Common myeloid progenitor, CD34-positive (primary cell): ENCODE measurements around the gene ZNF565.

Experiments
- CTCF ChIA-PET: fragments of 350-600 bp; sonication (Branson Sonifier 250); formaldehyde crosslinking; loops from one replicate; lab custom pipeline; 2021; ENCODE audit warnings: antibody characterized with exemption; lab: Charles Lee
- POLR2A ChIA-PET: fragments of 350-600 bp; sonication (Branson Sonifier 250); formaldehyde crosslinking; loops from one replicate; lab custom pipeline; 2021; ENCODE audit warnings: antibody characterized with exemption; lab: Charles Lee
- DNase-seq, 3 donors: peaks; one replicate each; pipeline versions ENCODE4 v3.0.0 to v3.0.0-alpha.2; 2013
- H3K27ac ChIP-seq, 2 experiments: 1 replicate in 1 of 2; 2 replicates in 1 of 2; pipeline ENCODE4 v1.7.0; 2013; ENCODE audit warnings: inconsistent platforms in 2 of 2, low read length in 2 of 2, mild to moderate bottlenecking in 2 of 2, low read depth in 1 of 2, moderate library complexity in 1 of 2; ENCODE audit not compliant: severe bottlenecking in 2 of 2, insufficient read depth in 1 of 2, poor library complexity in 1 of 2
- H3K27me3 ChIP-seq, 5 experiments: replicated peaks in 2 of 5; 1 replicate in 3 of 5; 2 replicates in 2 of 5; pipeline versions ENCODE4 v1.6.1 to v1.7.0; 2013; ENCODE audit warnings: low read length in 4 of 5, mild to moderate bottlenecking in 2 of 5, moderate library complexity in 2 of 5, inconsistent platforms in 1 of 5; ENCODE audit not compliant: insufficient read depth in 5 of 5, control insufficient read depth in 4 of 5
- H3K36me3 ChIP-seq, 4 experiments: 1 replicate in 2 of 4; 2 replicates in 2 of 4; pipeline versions ENCODE4 v1.6.1 to v1.7.0; 2013; ENCODE audit warnings: low read length in 3 of 4, control low read depth in 1 of 4, mild to moderate bottlenecking in 1 of 4; ENCODE audit not compliant: control insufficient read depth in 4 of 4, insufficient read depth in 4 of 4
- H3K4me1 ChIP-seq, 4 experiments: 1 replicate in 3 of 4; 2 replicates in 1 of 4; pipeline versions ENCODE4 v1.6.1 to v1.7.1; 2013; ENCODE audit warnings: low read length in 3 of 4, mild to moderate bottlenecking in 3 of 4, control low read depth in 1 of 4, inconsistent platforms in 1 of 4, moderate library complexity in 1 of 4; ENCODE audit not compliant: control insufficient read depth in 4 of 4, insufficient read depth in 4 of 4; ENCODE audit errors: control extremely low read depth in 1 of 4
- H3K4me3 ChIP-seq, 7 experiments: 1 replicate in 4 of 7; 2 replicates in 3 of 7; pipeline versions ENCODE4 v1.5.1 to v1.7.0; 2013; ENCODE audit warnings: mild to moderate bottlenecking in 7 of 7, low read length in 6 of 7, moderate library complexity in 6 of 7, inconsistent platforms in 2 of 7, low read depth in 2 of 7, control low read depth in 1 of 7; ENCODE audit not compliant: insufficient read depth in 4 of 7, control insufficient read depth in 1 of 7; ENCODE audit errors: extremely low read depth in 1 of 7
- H3K9me3 ChIP-seq, 5 experiments: 1 replicate in 4 of 5; 2 replicates in 1 of 5; pipeline versions ENCODE4 v1.6.1 to v1.7.1; 2013; ENCODE audit warnings: low read length in 4 of 5, mild to moderate bottlenecking in 2 of 5, inconsistent platforms in 1 of 5, low read depth in 1 of 5, moderate library complexity in 1 of 5; ENCODE audit not compliant: control insufficient read depth in 4 of 5, insufficient read depth in 2 of 5; ENCODE audit errors: control extremely low read depth in 1 of 5
- WGBS: methylation state at CpG from one replicate; pipeline ENCODE4 v1.1.5; 2013; ENCODE audit not compliant: insufficient coverage; 5-methylcytosine and 5-hydroxymethylcytosine counted together

The ZNF565 gene

DNA sequence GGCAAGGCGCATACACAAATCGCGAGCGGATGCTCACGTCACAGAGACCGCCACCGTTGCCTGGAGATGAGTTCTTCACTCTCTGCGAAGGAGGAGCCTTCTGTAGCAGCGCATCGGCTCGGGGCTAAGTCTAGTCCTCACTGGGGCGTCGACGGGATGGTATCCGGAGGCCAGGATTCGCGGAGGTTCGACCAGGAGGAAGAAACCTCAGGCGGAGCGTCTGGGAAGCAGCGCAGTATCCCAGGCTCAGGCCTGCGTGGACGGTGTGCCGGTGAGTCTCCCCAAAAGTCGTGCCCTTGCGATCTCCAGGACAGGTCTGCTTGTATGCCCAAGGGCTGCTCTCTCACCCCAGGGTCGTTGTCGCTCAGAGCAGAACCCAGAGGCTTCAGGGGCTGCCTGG, 40.9 kb upstream of the ZNF565 start:
- no peaks in the 10 kb centered on the region for H3K36me3 ChIP-seq
- DNase-seq: no peak
- WGBS: 97% methylated on average over 28 of the region's 28 CpGs
- peaks cover 0 to 47% (median 15%) of the 10 kb centered on the region in 5 experiments for H3K9me3 ChIP-seq
- ChIA-PET POLR2A (no interaction called here), CTCF (no interaction called here)
- peaks cover 0 to 4% (median 0%) of the 10 kb centered on the region in 5 experiments for H3K27me3 ChIP-seq
- H3K27ac ChIP-seq: no peak overlapping the region
- no peak overlapping the region for H3K4me3 ChIP-seq
- no peaks in the 10 kb centered on the region for H3K4me1 ChIP-seq

DNA sequence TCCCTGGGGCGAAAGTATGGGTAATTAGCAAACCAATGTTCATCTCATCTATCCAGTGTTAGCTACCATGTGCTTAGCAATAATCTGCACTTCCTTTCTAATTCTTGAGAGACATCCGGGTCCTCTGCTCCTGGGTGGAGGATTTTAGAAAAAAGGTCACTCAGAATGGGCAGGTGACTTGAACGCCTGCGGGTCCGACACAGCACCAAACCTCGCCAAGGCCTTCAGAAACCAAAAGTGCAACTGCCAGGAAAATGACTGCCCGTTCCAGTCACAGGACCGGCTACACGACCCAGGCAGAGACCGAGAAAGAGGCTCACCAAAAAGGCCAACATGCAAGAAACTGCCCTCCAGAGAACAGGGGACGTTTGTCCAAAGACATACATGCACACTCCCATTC, 40.4 kb upstream of the ZNF565 start:
- DNase-seq: no peak
- Histone ChIP-seq H3K36me3 (no peaks in the 10 kb centered on the region), H3K4me1 (no peaks in the 10 kb centered on the region), H3K27ac (no peak overlapping the region), H3K4me3 (no peak overlapping the region), H3K9me3 (peaks cover 0 to 47% (median 15%) of the 10 kb centered on the region in 5 experiments), H3K27me3 (peaks cover 0 to 4% (median 0%) of the 10 kb centered on the region in 5 experiments)
- WGBS: over 99% methylated on average over 9 of the region's 11 CpGs
- CTCF ChIA-PET: no interaction called here
- POLR2A ChIA-PET: no interaction called here

DNA sequence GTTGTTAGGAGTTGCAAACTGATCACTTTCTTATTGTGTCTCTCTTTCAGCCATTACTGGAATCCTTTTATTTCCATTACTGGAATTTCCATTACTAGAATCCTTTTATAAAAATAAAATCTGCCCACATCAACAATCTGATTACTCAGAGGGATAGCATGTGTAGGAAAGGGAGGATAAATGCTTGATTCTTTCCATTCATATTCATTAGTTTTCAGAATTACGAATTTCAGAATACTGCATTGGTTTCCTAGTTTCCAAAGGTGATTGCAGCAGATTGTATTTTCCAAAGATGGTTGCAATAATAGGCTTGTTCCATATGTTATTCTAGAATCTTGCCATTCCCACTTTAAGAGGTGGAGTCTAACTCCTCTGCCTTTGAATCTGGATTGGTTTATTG, 37.6 kb upstream of the ZNF565 start:
- CTCF ChIA-PET: no interaction called here
- Histone ChIP-seq H3K9me3 (peaks cover 3 to 51% (median 12%) of the 10 kb centered on the region in 5 experiments), H3K4me3 (no peak overlapping the region), H3K27ac (no peak overlapping the region), H3K36me3 (no peaks in the 10 kb centered on the region), H3K27me3 (no peaks in the 10 kb centered on the region), H3K4me1 (no peaks in the 10 kb centered on the region)
- DNase-seq: no peak
- no CpG with 5 or more reads among the region's 1 CpG for WGBS
- POLR2A ChIA-PET: no interaction called here

DNA sequence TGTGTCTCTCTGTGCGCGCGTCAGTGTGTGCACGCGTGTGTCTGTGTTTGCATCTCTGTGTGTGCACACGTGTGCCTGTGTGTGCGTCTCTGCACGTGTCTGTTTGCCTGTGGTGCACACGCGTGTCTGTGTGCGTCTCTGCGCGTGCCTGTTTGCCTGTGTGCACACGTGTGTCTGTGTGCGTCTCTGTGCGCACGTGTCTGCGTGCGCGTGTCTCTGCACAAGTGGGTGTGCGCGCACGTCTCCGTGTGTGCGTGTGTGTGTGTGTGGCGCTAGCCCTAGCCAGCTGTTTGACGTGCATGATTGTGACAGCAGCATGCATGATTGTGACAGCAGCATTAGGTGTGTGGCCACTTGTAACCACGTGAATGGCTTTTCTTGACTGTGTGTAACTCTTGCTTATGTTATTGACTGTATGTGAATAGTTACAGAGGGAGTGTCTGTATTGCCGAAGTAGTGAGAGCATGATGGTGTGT, 31.6 kb upstream of the ZNF565 start:
- ChIA-PET CTCF (no interaction called here), POLR2A (no interaction called here)
- Histone ChIP-seq H3K27ac (no peak overlapping the region), H3K27me3 (peaks cover 0 to 28% (median 6%) of the 10 kb centered on the region in 5 experiments), H3K4me3 (peak overlapping the region in 2 of 7 experiments; percentile 46 to 51), H3K36me3 (peaks cover 0 to 5% (median 0%) of the 10 kb centered on the region in 4 experiments), H3K4me1 (no peaks in the 10 kb centered on the region), H3K9me3 (peaks cover 4 to 53% (median 23%) of the 10 kb centered on the region in 5 experiments)
- WGBS: 53% methylated on average over 27 of the region's 29 CpGs
- DNase-seq: no peak

DNA sequence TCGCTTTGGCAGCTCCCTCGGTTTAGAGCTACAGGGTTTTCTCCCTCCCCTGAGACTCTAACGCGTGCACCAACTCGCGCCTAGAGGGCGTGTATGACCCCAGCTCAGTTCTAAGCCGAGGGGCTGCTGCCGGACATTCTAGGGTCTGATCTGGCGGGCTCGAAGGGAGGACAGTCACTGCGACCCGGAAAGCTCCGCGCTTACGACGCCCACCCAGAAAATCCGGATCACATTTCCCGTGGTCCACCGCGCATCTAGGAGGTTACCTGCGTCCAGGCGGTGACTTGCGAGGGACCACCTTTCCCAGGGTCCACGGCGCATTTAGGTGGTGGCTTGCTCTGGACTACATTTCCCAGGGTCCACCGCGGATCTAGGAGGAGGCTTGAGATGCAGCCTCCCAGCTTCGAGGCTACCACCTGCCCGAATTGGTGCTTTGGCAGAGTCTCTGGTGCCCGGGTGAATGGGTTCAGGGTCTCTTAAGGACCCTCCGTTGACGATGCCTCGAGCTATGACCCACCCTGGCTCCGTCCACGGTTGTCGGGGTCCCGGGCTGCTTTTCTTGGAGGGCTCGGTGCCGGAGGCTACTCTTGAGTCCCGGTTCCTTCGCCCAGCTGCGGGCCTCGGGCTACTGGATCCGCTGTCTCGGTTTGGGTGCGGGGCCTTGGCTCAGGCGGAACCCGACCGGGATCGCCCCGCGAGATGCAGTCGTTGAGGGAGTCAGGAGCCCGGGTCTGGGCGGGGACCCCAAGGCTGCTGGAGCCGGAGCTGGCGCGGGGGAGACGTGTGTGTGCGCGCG, 30.9 kb upstream of the ZNF565 start:
- Histone ChIP-seq H3K4me1 (no peaks in the 10 kb centered on the region), H3K9me3 (peaks cover 4 to 55% (median 23%) of the 10 kb centered on the region in 5 experiments), H3K36me3 (peaks cover 0 to 6% (median 0%) of the 10 kb centered on the region in 4 experiments), H3K27ac (no peak overlapping the region), H3K4me3 (peak overlapping the region in 3 of 7 experiments; percentile 43 to 51 (median 46)), H3K27me3 (peaks cover 0 to 28% (median 6%) of the 10 kb centered on the region in 5 experiments)
- WGBS: 9% methylated on average over 63 of the region's 63 CpGs
- POLR2A ChIA-PET: no interaction called here
- peak in 2 of 3 donors; percentile 12 to 32 for DNase-seq
- CTCF ChIA-PET: no interaction called here

DNA sequence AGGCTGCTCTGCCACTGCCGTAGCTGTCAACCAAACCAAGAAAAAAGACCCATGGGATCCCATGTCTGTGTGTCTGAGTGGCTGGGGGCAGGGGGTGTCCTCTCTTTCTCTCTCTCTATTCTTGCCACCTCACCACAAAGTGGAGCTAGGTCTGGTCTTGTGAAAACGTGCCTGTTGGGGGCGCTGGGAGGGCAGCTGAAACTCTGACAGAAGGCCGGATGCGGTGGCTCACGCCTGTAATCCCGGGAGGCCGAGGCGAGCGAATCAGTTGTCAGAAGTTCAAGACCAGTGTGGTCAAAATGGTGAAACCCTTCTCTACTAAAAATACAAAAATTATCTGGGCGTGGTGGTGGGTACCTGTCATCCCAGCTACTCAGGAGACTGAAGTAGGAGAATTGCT, 29.6 kb upstream of the ZNF565 start:
- POLR2A ChIA-PET: no interaction called here
- H3K27ac ChIP-seq: no peak overlapping the region
- DNase-seq: no peak
- H3K36me3 ChIP-seq: peaks cover under 1 to 17% (median 8%) of the 10 kb centered on the region in 4 experiments
- H3K9me3 ChIP-seq: peaks cover 4 to 66% (median 28%) of the 10 kb centered on the region in 5 experiments
- peaks cover 0 to 28% (median 6%) of the 10 kb centered on the region in 5 experiments for H3K27me3 ChIP-seq
- WGBS: 96% methylated on average over 8 of the region's 11 CpGs
- no peak overlapping the region for H3K4me3 ChIP-seq
- H3K4me1 ChIP-seq: no peaks in the 10 kb centered on the region
- CTCF ChIA-PET: no interaction called here

DNA sequence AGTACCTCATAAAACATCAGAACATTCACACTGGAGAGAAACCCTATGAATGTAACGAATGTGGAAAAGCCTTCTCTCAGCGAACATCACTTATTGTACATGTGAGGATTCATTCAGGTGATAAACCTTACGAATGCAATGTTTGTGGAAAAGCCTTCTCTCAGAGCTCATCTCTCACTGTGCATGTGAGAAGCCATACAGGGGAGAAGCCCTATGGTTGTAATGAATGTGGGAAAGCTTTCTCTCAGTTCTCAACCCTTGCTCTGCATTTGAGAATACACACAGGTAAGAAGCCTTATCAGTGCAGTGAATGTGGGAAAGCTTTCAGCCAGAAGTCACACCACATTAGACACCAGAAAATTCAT, 22.5 kb upstream of the ZNF565 start:
- ChIA-PET POLR2A (no interaction called here), CTCF (no interaction called here)
- no peak for DNase-seq
- Histone ChIP-seq H3K27me3 (no peaks in the 10 kb centered on the region), H3K4me3 (peak overlapping the region in 2 of 7 experiments; percentile 26 to 37), H3K27ac (no peak overlapping the region), H3K36me3 (peaks cover 39 to 83% (median 70%) of the 10 kb centered on the region in 4 experiments), H3K4me1 (no peaks in the 10 kb centered on the region), H3K9me3 (peaks cover 29 to 85% (median 56%) of the 10 kb centered on the region in 5 experiments)
- 80% methylated on average over 1 of the region's 3 CpGs for WGBS
